Natural killer cell (primary cell): ENCODE measurements around the gene TMEM163. TPM values are rescaled to one million over a fixed set of nuclear protein-coding genes. Genes with fewer than 3 reads are reported as not detected.

ENCODE experiments used
- ATAC-seq, 3 donors: fragments of 150-1000 bp in 2 of 3; fragments of 200-7000 bp in 1 of 3; cut with Tn5 transposase; 1 replicate in 1 of 3; 2 replicates in 2 of 3; pipeline ENCODE4 v1.10.0; 2021; ENCODE audit warnings: mild to moderate bottlenecking in 2 of 3, moderate library complexity in 2 of 3
- DNase-seq, 2 donors: peaks; one replicate each; pipeline versions ENCODE4 v3.0.0 to v3.0.0-alpha.2; 2013 to 2021; ENCODE audit warnings: mixed read lengths in 1 of 2
- H3K27ac ChIP-seq: one replicate; pipeline ENCODE4 v1.5.1; 2013; ENCODE audit warnings: mild to moderate bottlenecking, low read length
- H3K27me3 ChIP-seq: one replicate; pipeline ENCODE4 v1.6.1; 2013; ENCODE audit warnings: low read length; ENCODE audit not compliant: control insufficient read depth, insufficient read depth
- H3K36me3 ChIP-seq: one replicate; pipeline ENCODE4 v1.6.1; 2013; ENCODE audit warnings: low read length; ENCODE audit not compliant: control insufficient read depth, insufficient read depth
- H3K4me1 ChIP-seq: one replicate; pipeline ENCODE4 v1.6.1; 2013; ENCODE audit warnings: low read length; ENCODE audit not compliant: control insufficient read depth, insufficient read depth
- H3K4me3 ChIP-seq: one replicate; pipeline ENCODE4 v1.5.1; 2013; ENCODE audit warnings: low read length
- H3K9me3 ChIP-seq: one replicate; pipeline ENCODE4 v1.6.1; 2013; ENCODE audit warnings: low read length; ENCODE audit not compliant: control insufficient read depth, insufficient read depth
- H3K27ac Mint-ChIP-seq, 2 donors: one replicate each; pipeline ENCODE4 v1.8.0; 2022; ENCODE audit warnings: mild to moderate bottlenecking in 2 of 2, mixed read lengths in 2 of 2, moderate library complexity in 1 of 2
- H3K27me3 Mint-ChIP-seq, 2 donors: one replicate each; pipeline ENCODE4 v1.8.0; 2022; ENCODE audit warnings: low read depth in 2 of 2, mixed read lengths in 2 of 2
- H3K36me3 Mint-ChIP-seq: one replicate; pipeline ENCODE4 v1.8.0; 2022; ENCODE audit warnings: mixed read lengths
- H3K4me1 Mint-ChIP-seq, 2 donors: one replicate each; pipeline ENCODE4 v1.8.0; 2022; ENCODE audit warnings: mixed read lengths in 2 of 2
- H3K4me3 Mint-ChIP-seq: one replicate; pipeline ENCODE4 v1.8.0; 2022; ENCODE audit warnings: mild to moderate bottlenecking, moderate library complexity, mixed read lengths
- H3K9me3 Mint-ChIP-seq, 2 donors: one replicate each; pipeline ENCODE4 v1.8.0; 2022; ENCODE audit warnings: mixed read lengths in 2 of 2
- WGBS: methylation state at CpG from one replicate; pipeline ENCODE4 v1.1.7; 2013; ENCODE audit warnings: missing lambda C conversion rate; ENCODE audit not compliant: insufficient coverage; 5-methylcytosine and 5-hydroxymethylcytosine counted together
- intact Hi-C: fragments of 100-400 bp; cut with micrococcal nuclease; formaldehyde crosslinking; loops from one replicate; pipeline ENCODE4 v1.14.2; 2022
- total RNA-seq, 4 donors: library from RNA; stranded (reverse); fragments of 120-200 nt in 1 of 4; gene quantifications; one replicate each; pipeline versions ENCODE4 v1.2.3 to v1.2.4, GENCODE V29; 2013 to 2022
- TF ChIP-seq, protein P1 (sequence below): fragments of 200-600 bp; IDR thresholded peaks from one replicate; pipeline ENCODE4 v1.8.0; 2022; ENCODE audit warnings: antibody characterized with exemption

Gene TMEM163
- total RNA-seq, 3 donors from 2014 or later (not counting 1 experiment from before 2014, with no cell fraction given), result 6.8 to 11.6 (median 10.3) TPM

DNA sequence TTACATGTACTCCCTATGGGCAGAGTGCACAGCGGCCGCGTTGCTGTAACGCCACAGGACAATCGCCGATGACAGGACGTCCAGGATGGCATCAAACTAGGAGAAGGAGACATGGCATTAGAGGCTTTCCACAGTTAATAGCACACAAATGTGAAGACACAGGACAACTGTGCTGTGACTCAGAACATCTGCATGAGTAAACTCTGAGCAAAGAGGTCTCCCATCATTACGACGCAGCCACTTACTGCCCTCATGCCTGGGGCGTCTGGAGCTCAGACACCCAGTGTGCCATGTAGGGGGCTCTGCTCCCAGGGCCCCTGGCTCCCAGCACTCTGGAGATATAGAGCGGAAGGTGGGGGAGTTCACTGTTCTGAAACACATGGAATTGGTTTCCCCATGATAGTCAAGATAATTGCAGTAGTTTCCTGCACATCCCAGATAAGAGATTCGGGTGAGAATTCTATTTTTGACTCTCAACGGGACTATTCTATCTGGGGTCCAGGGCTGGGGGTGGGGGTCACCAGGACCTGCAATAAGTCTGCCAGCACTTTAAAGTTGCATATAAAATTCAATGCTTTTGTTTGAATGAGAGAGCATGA is 168.1 kb downstream of the TMEM163 start:
- ATAC-seq (peak in 1 of 3 donors; percentile 17), DNase-seq (no peak)
- H3K4me1 ChIP-seq, result peaks cover 2% of the 10 kb centered on the region
- H3K27ac Mint-ChIP-seq, result peak overlapping the region in 1 of 2 donors; percentile 33
- no peak overlapping the region for H3K4me3 ChIP-seq
- no peaks in the 10 kb centered on the region for H3K27me3 Mint-ChIP-seq
- no peaks in the 10 kb centered on the region for H3K36me3 ChIP-seq
- intact Hi-C loops, result no loop called here
- H3K27me3 ChIP-seq, result no peaks in the 10 kb centered on the region
- peaks cover 0 to 10% of the 10 kb centered on the region in 2 donors for H3K4me1 Mint-ChIP-seq
- no peak overlapping the region for H3K4me3 Mint-ChIP-seq
- 93% methylated on average over 13 of the region's 13 CpGs for WGBS
- H3K27ac ChIP-seq, result no peak overlapping the region
- no peaks in the 10 kb centered on the region for H3K36me3 Mint-ChIP-seq
- no peaks in the 10 kb centered on the region for H3K9me3 ChIP-seq
- TF ChIP-seq, protein P1, sequence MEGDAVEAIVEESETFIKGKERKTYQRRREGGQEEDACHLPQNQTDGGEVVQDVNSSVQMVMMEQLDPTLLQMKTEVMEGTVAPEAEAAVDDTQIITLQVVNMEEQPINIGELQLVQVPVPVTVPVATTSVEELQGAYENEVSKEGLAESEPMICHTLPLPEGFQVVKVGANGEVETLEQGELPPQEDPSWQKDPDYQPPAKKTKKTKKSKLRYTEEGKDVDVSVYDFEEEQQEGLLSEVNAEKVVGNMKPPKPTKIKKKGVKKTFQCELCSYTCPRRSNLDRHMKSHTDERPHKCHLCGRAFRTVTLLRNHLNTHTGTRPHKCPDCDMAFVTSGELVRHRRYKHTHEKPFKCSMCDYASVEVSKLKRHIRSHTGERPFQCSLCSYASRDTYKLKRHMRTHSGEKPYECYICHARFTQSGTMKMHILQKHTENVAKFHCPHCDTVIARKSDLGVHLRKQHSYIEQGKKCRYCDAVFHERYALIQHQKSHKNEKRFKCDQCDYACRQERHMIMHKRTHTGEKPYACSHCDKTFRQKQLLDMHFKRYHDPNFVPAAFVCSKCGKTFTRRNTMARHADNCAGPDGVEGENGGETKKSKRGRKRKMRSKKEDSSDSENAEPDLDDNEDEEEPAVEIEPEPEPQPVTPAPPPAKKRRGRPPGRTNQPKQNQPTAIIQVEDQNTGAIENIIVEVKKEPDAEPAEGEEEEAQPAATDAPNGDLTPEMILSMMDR, result no peak
- no peaks in the 10 kb centered on the region for H3K9me3 Mint-ChIP-seq

DNA sequence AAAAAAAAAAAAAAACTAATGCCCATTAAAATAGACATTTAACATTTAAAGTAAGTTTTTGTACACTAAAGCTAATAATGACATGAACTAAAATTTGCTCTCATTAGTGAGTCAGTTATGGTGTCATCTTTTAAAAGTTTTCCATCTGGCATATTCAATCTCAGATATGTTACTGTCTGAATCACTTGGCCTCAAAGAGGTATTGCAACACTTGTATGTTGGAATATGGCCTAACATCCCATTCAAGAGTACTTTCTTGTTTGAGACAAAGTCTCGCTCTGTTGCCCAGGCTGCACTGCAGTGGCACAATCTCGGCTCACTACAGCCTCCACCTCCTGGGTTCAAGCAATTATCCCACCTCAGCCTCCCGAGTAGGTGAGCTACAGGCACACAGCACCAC is 169.7 kb downstream of the TMEM163 start:
- TF ChIP-seq, protein P1, result no peak
- ATAC-seq (no peak), DNase-seq (no peak)
- no peak overlapping the region for H3K27ac ChIP-seq
- H3K4me3 ChIP-seq, result no peak overlapping the region
- Mint-ChIP-seq H3K4me3 (no peak overlapping the region), H3K27me3 (no peaks in the 10 kb centered on the region), H3K9me3 (no peaks in the 10 kb centered on the region), H3K27ac (no peak overlapping the region), H3K36me3 (no peaks in the 10 kb centered on the region), H3K4me1 (peaks cover 0 to 11% of the 10 kb centered on the region in 2 donors)
- intact Hi-C loops, result no loop called here
- no peaks in the 10 kb centered on the region for H3K36me3 ChIP-seq
- H3K27me3 ChIP-seq, result no peaks in the 10 kb centered on the region
- peaks cover 2% of the 10 kb centered on the region for H3K4me1 ChIP-seq
- no peaks in the 10 kb centered on the region for H3K9me3 ChIP-seq
- WGBS, result 94% methylated on average over 2 of the region's 3 CpGs

DNA sequence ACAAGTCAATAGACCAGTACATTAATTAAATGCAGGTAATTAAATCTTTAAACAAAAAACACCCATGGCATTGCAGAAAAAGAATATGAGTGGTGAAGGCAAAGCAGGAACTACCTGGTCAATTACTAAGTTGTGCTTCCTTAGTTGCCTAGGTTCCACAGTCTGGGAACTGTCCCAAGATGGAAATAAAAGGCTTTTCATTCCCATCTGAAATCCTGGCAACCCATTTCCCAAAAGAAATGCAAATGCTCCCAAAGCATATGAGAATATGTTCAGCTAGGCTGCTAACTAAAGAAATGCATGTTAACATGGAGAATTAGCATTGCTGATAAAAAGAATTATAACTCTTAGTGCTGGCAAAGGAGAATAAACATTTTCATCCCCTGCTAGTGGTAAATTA is 177.8 kb downstream of the TMEM163 start:
- H3K9me3 ChIP-seq, result no peaks in the 10 kb centered on the region
- ATAC-seq (no peak), DNase-seq (no peak)
- H3K27ac Mint-ChIP-seq, result no peak overlapping the region
- H3K27me3 Mint-ChIP-seq, result no peaks in the 10 kb centered on the region
- no peaks in the 10 kb centered on the region for H3K36me3 Mint-ChIP-seq
- H3K4me1 ChIP-seq, result no peaks in the 10 kb centered on the region
- H3K27ac ChIP-seq, result no peak overlapping the region
- intact Hi-C loops, result no loop called here
- no peaks in the 10 kb centered on the region for H3K9me3 Mint-ChIP-seq
- peaks cover 0 to 6% of the 10 kb centered on the region in 2 donors for H3K4me1 Mint-ChIP-seq
- no peaks in the 10 kb centered on the region for H3K27me3 ChIP-seq
- H3K4me3 ChIP-seq, result no peak overlapping the region
- H3K4me3 Mint-ChIP-seq, result no peak overlapping the region
- TF ChIP-seq, protein P1, result no peak
- H3K36me3 ChIP-seq, result no peaks in the 10 kb centered on the region

DNA sequence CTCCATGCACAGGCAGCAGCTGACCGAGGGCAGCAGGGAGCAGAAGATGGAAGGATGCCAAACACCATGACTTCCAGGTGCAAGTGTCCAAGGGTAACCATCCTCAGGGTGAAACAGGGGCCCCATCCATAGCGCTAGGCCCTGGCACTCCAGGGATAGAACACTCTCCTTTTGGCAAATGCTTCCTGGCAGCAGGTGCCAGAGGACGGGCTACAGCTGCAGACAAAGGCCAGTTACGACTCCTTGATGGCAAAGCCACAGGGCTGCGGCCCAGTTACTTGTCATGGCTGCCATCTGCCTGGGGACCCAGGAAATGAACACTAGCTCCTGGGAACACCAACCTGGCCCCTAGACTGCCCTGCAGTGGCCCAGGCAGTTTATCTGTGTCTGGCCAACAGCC is 178.8 kb downstream of the TMEM163 start:
- H3K9me3 ChIP-seq, result no peaks in the 10 kb centered on the region
- Mint-ChIP-seq H3K4me3 (no peak overlapping the region), H3K27ac (no peak overlapping the region), H3K27me3 (no peaks in the 10 kb centered on the region), H3K4me1 (peaks cover 0 to 2% of the 10 kb centered on the region in 2 donors), H3K36me3 (no peaks in the 10 kb centered on the region), H3K9me3 (no peaks in the 10 kb centered on the region)
- intact Hi-C loops, result no loop called here
- 92% methylated on average over 5 of the region's 5 CpGs for WGBS
- TF ChIP-seq, protein P1, result no peak
- ATAC-seq, result no peak
- no peak overlapping the region for H3K4me3 ChIP-seq
- no peaks in the 10 kb centered on the region for H3K36me3 ChIP-seq
- no peaks in the 10 kb centered on the region for H3K27me3 ChIP-seq
- no peaks in the 10 kb centered on the region for H3K4me1 ChIP-seq
- DNase-seq, result no peak
- no peak overlapping the region for H3K27ac ChIP-seq
